IPS-18c (cell line): ENCODE measurements around the gene TMEM115.
A peak's percentile ranks its signal among the peaks of the same experiment; 100 is the strongest.

ENCODE experiments used
- H3K4me3 ChIP-seq: 2 replicates; pipeline ENCODE4 v1.7.0; 2013; ENCODE audit warnings: low read depth, mild to moderate bottlenecking, low read length, moderate library complexity; ENCODE audit not compliant: insufficient read depth
- H3K9me3 ChIP-seq: one replicate; pipeline ENCODE4 v1.6.1; 2013; ENCODE audit warnings: mild to moderate bottlenecking, low read length, moderate library complexity; ENCODE audit not compliant: control insufficient read depth, insufficient read depth

The TMEM115 gene

GRCh38 chr3:50381383-50381782, 22.1 kb upstream of the TMEM115 start:
- Histone ChIP-seq H3K9me3 (no peaks in the 10 kb centered on the region), H3K4me3 (no peak overlapping the region)

DNA sequence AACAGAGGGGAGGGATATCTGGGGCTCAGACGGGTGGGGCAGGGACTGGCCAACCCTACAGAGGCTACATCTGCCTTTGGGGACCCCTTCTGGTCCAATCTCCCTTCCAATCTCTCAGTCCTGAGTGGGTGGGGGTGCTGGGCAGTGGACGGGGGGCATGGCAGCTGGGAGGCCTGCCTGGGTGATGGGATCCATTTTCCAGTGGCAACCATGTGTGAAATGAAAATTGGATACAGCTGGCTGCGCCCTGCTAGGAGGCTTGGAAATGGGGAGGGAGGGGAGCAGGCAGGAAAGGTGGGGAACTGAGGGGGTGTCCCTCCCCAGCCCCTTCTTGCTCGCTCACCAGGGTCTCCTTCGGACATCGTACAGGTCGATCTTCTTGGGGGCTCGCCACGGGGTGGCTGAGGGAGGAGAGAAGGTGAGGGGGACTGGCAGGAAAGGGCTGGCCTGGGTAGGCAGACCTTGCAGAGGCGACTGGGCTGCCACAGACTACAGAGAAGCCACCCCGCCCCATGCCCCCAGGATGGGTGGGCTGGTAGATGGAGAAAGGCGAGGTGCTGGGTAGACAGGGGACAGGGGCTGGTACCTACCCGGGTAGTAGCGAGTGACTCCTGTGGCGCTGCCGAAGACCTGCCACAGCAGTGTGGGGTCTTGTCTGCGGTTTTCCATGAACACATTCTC, 21.2 kb upstream of the TMEM115 start:
- Histone ChIP-seq H3K9me3 (no peaks in the 10 kb centered on the region), H3K4me3 (no peak overlapping the region)

GRCh38 chr3:50378757-50379156, 19.4 kb upstream of the TMEM115 start:
- Histone ChIP-seq H3K4me3 (no peak overlapping the region), H3K9me3 (no peaks in the 10 kb centered on the region)

- H3K9me3 ChIP-seq = no peaks in the 10 kb centered on the region
- H3K4me3 ChIP-seq = no peak overlapping the region
Observed at GRCh38 chr3:50378024-50378423, 18.7 kb upstream of the TMEM115 start.

GRCh38 chr3:50375258-50375931, 16.1 kb upstream of the TMEM115 start:
- no peaks in the 10 kb centered on the region for H3K9me3 ChIP-seq
- H3K4me3 ChIP-seq = no peak overlapping the region

DNA sequence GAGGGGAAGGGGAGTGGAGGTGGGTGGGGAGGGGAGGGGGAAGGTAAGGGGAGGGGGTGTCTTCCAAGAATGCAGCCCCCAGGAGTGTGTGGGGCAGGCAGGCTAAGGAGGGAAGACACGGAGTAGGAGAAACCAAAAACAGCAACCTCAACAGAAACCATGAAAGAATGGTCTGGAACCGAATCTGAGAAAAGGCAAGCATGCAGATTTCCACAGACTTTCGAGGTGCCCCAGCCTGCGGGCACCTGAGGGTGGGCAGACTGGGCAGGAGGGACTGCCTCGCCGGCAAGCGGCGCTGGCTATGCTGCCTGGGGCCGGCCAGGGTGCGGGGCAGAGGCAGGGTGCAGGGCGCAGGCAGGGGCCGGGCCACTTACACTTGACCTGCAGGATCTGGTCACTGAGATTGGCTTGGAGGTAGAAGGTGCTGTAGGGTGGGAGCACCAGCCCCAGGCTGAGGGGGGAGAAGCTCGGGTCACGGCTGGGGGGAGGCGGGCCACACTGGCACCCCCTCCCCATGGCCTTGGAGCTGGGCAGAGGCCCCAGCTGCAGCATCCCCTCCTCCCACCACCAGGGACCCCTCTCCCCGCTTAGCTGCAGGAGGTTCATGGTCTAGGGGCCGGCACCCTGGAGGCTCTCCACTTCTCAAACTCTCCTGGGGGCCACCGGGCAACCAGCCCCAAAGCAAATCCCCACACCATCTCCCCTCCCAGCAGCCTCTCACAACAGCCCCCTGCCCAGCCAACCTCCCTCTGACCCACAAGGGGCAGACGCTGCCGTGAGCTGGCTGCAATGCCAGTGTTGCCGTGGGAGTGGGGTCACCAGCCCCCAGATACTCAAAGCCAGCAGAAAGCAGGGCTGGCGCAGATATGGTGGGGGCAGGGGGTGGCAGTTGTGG, 15.3 kb upstream of the TMEM115 start:
- no peaks in the 10 kb centered on the region for H3K9me3 ChIP-seq
- H3K4me3 ChIP-seq = no peak overlapping the region

DNA sequence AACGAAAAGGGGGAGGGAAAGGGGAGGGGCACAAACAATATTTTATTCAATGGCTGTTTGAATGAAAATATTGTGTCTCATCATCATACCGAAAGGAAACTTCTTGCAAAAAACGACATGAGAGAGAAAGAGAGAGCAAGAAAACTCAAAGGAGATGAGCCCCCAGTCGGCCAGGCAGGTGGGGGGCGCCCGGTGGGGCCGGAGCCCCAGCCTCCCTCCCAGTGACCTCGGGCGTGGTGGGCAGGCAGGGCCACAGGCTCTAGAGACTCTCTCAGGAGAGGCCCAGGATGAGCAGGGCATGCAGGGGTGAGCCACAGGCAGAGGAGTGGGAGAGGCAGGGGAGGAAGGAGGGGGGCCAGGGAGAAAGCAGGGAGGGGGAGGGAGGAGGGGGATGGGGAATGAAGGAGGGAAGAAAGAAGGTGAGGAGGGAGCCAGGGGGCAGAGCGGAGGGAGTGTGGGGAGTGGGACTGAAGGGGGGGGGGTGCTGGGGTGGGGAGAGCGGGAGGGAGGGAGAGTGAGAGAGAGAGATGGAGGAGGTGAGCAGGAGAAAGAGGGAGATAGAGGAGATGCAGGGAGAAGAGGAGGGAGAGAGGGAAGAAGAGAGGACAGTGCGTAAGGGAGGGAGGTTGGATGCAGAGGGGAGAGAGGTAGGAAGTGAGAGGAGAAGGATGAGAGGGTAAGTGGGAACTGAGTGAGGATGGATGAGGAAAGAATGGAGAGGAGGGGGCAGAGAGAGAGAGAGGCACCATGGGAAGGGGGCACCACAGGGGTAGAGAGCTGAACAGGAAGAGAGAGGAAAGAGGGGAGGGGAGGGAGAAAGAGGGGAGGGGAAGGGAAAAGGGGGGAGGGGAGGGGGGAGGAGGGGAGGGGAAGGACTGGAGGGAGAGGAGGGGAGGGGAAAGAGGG, 14.1 kb upstream of the TMEM115 start:
- Histone ChIP-seq H3K4me3 (no peak overlapping the region), H3K9me3 (no peaks in the 10 kb centered on the region)

- Histone ChIP-seq H3K9me3 (no peaks in the 10 kb centered on the region), H3K4me3 (no peak overlapping the region)
Observed at GRCh38 chr3:50372349-50372748, 13.0 kb upstream of the TMEM115 start.

- Histone ChIP-seq H3K9me3 (no peaks in the 10 kb centered on the region), H3K4me3 (no peak overlapping the region)
Observed at GRCh38 chr3:50371133-50371685, 11.9 kb upstream of the TMEM115 start.

GRCh38 chr3:50370594-50370993, 11.3 kb upstream of the TMEM115 start:
- H3K4me3 ChIP-seq = no peak overlapping the region
- H3K9me3 ChIP-seq = no peaks in the 10 kb centered on the region

GRCh38 chr3:50369012-50369670, 9.8 kb upstream of the TMEM115 start:
- no peak overlapping the region for H3K4me3 ChIP-seq
- H3K9me3 ChIP-seq = no peaks in the 10 kb centered on the region

DNA sequence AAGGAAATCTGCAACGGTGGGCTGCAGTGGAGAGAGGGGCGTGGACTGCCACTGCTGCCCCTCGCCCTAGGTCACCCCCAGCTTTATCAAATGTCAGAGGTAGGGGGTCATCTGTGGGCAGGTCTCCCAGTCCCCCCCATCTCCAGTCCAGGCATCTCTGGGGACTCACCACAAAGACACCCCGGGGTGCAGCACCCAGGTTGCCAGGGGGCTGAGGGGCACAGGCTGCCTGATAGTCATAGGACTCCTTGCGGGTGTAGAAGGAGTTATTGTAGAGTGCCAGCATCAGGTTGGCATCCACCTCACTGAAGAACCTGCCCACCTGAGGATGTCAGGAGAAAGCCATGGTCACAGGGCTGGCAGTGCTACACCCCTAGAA, 6.5 kb upstream of the TMEM115 start:
- Histone ChIP-seq H3K4me3 (peak overlapping the region; percentile 63), H3K9me3 (no peaks in the 10 kb centered on the region)

DNA sequence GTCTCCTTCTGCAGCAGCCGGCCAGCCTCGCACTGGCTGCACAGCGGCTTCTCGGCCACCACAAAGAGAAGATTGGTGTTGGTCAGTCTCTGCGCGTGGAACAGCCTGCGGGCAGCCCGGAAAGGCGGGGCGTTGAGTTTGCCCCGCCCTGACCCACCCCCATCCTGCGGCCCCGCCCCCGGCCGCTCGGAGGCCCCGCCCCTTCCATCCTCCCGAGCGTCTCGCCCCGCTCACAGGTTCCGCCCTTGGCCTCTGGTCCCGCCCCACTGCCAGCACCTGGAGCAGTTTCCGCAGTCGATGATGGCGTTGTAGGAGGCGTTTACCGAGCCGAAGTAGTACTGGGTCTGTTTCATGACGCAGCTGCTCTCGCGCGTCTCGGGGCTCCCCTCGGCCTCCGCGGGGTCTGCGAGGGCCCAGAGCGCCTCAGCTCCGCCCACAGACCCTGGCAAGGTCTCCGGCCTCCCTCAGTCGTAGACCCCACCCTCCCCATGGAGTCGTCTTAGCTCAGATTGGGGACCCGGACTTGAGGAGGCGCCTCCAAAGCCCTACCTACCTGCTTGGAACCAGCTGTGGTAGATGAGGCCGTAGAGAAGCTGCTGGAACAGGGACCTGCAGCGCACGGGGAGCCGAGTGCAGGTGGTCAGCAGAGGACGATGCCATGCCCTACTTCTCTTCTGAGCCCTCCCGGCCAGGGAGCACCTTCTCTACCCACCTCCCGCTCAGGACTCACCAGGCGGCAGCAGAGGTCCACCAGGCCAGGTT, 5.9 kb upstream of the TMEM115 start:
- Histone ChIP-seq H3K4me3 (peak overlapping the region; percentile 63), H3K9me3 (no peaks in the 10 kb centered on the region)

GRCh38 chr3:50364573-50365079, 5.3 kb upstream of the TMEM115 start:
- H3K9me3 ChIP-seq = no peaks in the 10 kb centered on the region
- peak overlapping the region; percentile 63 for H3K4me3 ChIP-seq

GRCh38 chr3:50359760-50360110, 414 bp upstream of the TMEM115 start:
- Histone ChIP-seq H3K9me3 (peaks cover 2% of the 10 kb centered on the region), H3K4me3 (peak overlapping the region; percentile 35)
